Activated B cell treated with CpG ODN at 0.5 μM for 24 hours (primary cell): ENCODE results near the gene RTTN. TPM values are rescaled to one million over a fixed set of nuclear protein-coding genes. Genes with fewer than 3 reads are reported as not detected.

Experiments used
- ATAC-seq: fragments of 200-7000 bp; cut with Tn5 transposase; one replicate; pipeline ENCODE4 v1.10.0; 2021; ENCODE audit warnings: low read depth, mild to moderate bottlenecking, moderate library complexity
- CTCF ChIA-PET: fragments of 350-600 bp; sonication (Branson Sonifier 250); formaldehyde crosslinking; loops from one replicate; lab custom pipeline; 2021; ENCODE audit warnings: antibody characterized with exemption; lab: Charles Lee
- POLR2A ChIA-PET: fragments of 350-600 bp; sonication (Branson Sonifier 250); formaldehyde crosslinking; loops from one replicate; lab custom pipeline; 2021; ENCODE audit warnings: antibody characterized with exemption; lab: Charles Lee
- DNase-seq: peaks from one replicate; pipeline ENCODE4 v3.0.0; 2022
- H3K27ac Mint-ChIP-seq: one replicate; pipeline ENCODE4 v1.8.0; 2020; ENCODE audit warnings: mixed read lengths
- H3K27me3 Mint-ChIP-seq: one replicate; pipeline ENCODE4 v1.8.0; 2021; ENCODE audit warnings: mixed read lengths
- H3K36me3 Mint-ChIP-seq: one replicate; pipeline ENCODE4 v1.8.0; 2021; ENCODE audit warnings: low read depth, mixed read lengths
- H3K4me1 Mint-ChIP-seq: one replicate; pipeline ENCODE4 v1.8.0; 2021; ENCODE audit warnings: mixed read lengths
- H3K4me3 Mint-ChIP-seq: one replicate; pipeline ENCODE4 v1.8.0; 2020; ENCODE audit warnings: mild to moderate bottlenecking, mixed read lengths
- H3K9me3 Mint-ChIP-seq: one replicate; pipeline ENCODE4 v1.8.0; 2020; ENCODE audit warnings: mixed read lengths
- intact Hi-C: fragments of 100-400 bp; cut with micrococcal nuclease; formaldehyde crosslinking; loops from one replicate; pipeline ENCODE4 v1.15.1; 2024
- total RNA-seq: library from RNA; stranded (reverse); gene quantifications from 2 replicates; pipeline ENCODE4 v1.2.3, GENCODE V29; 2022
- TF ChIP-seq, protein P1 (sequence below): fragments of 200-600 bp; IDR thresholded peaks from one replicate; pipeline ENCODE4 v1.8.0; 2022; ENCODE audit warnings: antibody characterized with exemption, mild to moderate bottlenecking

The RTTN gene
- total RNA-seq, 1 donor from 2014 or later = 25.9 TPM

GRCh38 chr18:70207181-70207580 is 1.7 kb upstream of the RTTN start:
- no peak overlapping the region for H3K4me3 Mint-ChIP-seq
- no peak for DNase-seq
- intact Hi-C loops = loop anchor here (5.0 kb wide), 1 partner anchor 250 kb away; no protein-coding TSS in a partner anchor
- TF ChIP-seq, protein P1, sequence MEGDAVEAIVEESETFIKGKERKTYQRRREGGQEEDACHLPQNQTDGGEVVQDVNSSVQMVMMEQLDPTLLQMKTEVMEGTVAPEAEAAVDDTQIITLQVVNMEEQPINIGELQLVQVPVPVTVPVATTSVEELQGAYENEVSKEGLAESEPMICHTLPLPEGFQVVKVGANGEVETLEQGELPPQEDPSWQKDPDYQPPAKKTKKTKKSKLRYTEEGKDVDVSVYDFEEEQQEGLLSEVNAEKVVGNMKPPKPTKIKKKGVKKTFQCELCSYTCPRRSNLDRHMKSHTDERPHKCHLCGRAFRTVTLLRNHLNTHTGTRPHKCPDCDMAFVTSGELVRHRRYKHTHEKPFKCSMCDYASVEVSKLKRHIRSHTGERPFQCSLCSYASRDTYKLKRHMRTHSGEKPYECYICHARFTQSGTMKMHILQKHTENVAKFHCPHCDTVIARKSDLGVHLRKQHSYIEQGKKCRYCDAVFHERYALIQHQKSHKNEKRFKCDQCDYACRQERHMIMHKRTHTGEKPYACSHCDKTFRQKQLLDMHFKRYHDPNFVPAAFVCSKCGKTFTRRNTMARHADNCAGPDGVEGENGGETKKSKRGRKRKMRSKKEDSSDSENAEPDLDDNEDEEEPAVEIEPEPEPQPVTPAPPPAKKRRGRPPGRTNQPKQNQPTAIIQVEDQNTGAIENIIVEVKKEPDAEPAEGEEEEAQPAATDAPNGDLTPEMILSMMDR = no peak
- no peak overlapping the region for H3K27ac Mint-ChIP-seq
- H3K36me3 Mint-ChIP-seq = peaks cover 25% of the 10 kb centered on the region
- H3K9me3 Mint-ChIP-seq = no peaks in the 10 kb centered on the region
- no peak for ATAC-seq
- CTCF ChIA-PET = no interaction called here
- H3K4me1 Mint-ChIP-seq = peaks cover 25% of the 10 kb centered on the region
- H3K27me3 Mint-ChIP-seq = peaks cover under 1% of the 10 kb centered on the region
- POLR2A ChIA-PET = interaction anchor here (2.6 kb wide), 1 partner anchor 13 kb away, joined by 11 read pairs; no protein-coding TSS in a partner anchor

DNA sequence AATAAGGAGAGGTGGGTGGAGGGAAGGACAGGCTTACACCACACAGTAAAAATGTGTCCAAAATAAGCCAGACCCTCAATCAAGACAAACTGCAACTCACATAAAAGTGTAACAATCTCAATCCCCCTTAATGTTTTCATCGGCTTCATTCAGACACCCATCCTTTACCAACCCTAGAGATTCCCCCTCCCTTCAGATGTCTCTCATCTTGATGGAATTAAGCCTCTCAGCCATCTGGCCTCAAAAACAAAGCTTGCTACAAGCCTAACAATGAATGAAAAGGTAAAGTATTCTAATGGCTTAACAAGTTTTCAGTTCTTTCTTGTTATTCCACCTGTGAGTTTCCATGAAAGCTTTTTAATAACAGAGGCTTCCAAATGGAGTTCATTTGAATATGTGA is 5.2 kb downstream of the RTTN start:
- ChIA-PET CTCF (no interaction called here), POLR2A (no interaction called here)
- Mint-ChIP-seq H3K9me3 (no peaks in the 10 kb centered on the region), H3K27ac (no peak overlapping the region), H3K27me3 (no peaks in the 10 kb centered on the region), H3K36me3 (peaks cover 72% of the 10 kb centered on the region), H3K4me1 (peaks cover 19% of the 10 kb centered on the region), H3K4me3 (no peak overlapping the region)
- intact Hi-C loops = no loop called here
- ATAC-seq = no peak
- TF ChIP-seq, protein P1 = no peak
- no peak for DNase-seq

DNA sequence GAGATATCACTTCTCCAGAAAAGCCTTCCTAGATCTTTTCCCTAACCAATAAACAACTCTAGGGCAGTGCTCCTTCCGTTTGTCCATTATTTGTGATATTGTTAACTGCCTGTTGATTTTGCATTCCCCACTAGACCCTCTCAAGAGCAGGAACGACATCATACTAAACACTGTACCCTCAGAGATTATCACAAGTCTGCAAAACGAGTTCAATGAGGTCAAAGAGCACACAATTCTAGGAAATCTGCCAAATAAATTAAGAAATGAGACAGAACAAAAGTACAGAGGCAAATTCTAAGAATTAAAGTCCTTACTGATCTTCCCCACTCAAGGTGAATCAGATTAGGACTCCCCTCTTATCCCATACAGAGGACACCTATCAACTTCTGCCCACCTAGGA is 7.6 kb downstream of the RTTN start:
- no peak overlapping the region for H3K4me3 Mint-ChIP-seq
- no peaks in the 10 kb centered on the region for H3K27me3 Mint-ChIP-seq
- TF ChIP-seq, protein P1 = no peak
- peaks cover 77% of the 10 kb centered on the region for H3K36me3 Mint-ChIP-seq
- ChIA-PET CTCF (interaction anchor here (4.6 kb wide), 1 partner anchor 237 kb away, joined by 50 read pairs; no protein-coding TSS in a partner anchor), POLR2A (no interaction called here)
- H3K9me3 Mint-ChIP-seq = no peaks in the 10 kb centered on the region
- no peak for ATAC-seq
- no peak for DNase-seq
- H3K27ac Mint-ChIP-seq = no peak overlapping the region
- intact Hi-C loops = loop anchor here (1.0 kb wide), 1 partner anchor 7 kb away; the partner anchor contains the start of gene RTTN
- peaks cover 17% of the 10 kb centered on the region for H3K4me1 Mint-ChIP-seq

- TF ChIP-seq, protein P1 = no peak
- ATAC-seq (no peak), DNase-seq (no peak)
- peaks cover 77% of the 10 kb centered on the region for H3K36me3 Mint-ChIP-seq
- no peak overlapping the region for H3K4me3 Mint-ChIP-seq
- intact Hi-C loops = loop anchor here (1.0 kb wide), 1 partner anchor 8 kb away; the partner anchor contains the start of gene RTTN
- H3K4me1 Mint-ChIP-seq = peaks cover 17% of the 10 kb centered on the region
- ChIA-PET CTCF (interaction anchor here (0.6 to 4.6 kb wide), 3 partner anchors 9 to 238 kb away, joined by 3 to 50 read pairs (median 6); partner anchors contain the start of gene RTTN), POLR2A (no interaction called here)
- H3K27ac Mint-ChIP-seq = no peak overlapping the region
- H3K27me3 Mint-ChIP-seq = no peaks in the 10 kb centered on the region
- H3K9me3 Mint-ChIP-seq = no peaks in the 10 kb centered on the region
Measured at GRCh38 chr18:70197026-70197425, 8.5 kb downstream of the RTTN start.

DNA sequence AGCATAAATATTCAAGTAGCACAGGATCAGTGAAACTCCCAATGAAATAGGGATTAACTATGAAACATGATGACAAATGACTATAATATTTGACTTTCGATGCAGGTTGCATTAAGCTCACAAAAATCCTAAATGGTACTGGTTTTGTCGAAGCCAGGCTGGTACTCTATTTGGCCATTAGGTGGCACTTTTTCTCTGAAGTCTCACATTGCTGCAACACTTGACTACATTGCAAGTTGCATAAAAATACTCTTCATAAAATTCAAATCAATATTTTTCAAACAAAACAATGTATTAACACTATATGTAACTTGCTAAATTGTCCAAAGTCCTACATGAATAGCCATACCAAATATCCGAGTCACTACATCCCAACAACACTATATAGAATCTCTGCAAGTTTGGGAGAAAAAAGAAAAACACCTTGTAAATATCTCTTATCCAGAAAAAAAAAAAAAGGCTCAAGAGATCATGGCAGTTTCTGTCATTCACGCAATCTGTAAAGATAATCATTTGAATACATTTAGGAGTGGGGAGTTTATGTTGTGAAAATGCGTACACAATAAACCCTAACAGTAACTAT is 9.5 kb downstream of the RTTN start:
- H3K4me1 Mint-ChIP-seq = peaks cover 17% of the 10 kb centered on the region
- H3K4me3 Mint-ChIP-seq = no peak overlapping the region
- H3K9me3 Mint-ChIP-seq = no peaks in the 10 kb centered on the region
- TF ChIP-seq, protein P1 = peak; percentile 76
- DNase-seq = no peak
- intact Hi-C loops = loop anchor here (1.0 kb wide), 3 partner anchors 238 to 258 kb away; no protein-coding TSS in a partner anchor
- ATAC-seq = peak; percentile 41
- no peak overlapping the region for H3K27ac Mint-ChIP-seq
- H3K27me3 Mint-ChIP-seq = no peaks in the 10 kb centered on the region
- peaks cover 79% of the 10 kb centered on the region for H3K36me3 Mint-ChIP-seq
- POLR2A ChIA-PET = interaction anchor here (1.2 kb wide), 1 partner anchor 10 kb away, joined by 3 read pairs; the partner anchor contains the start of gene RTTN
- CTCF ChIA-PET = interaction anchor here (0.8 to 4.6 kb wide), 6 partner anchors 10 to 259 kb away, joined by 4 to 50 read pairs (median 8); partner anchors contain the start of gene RTTN
